ENCODE results near the gene ASB4.

ASB4 gene

GRCh38 chr7:95558864-95559263, 73.1 kb downstream of the ASB4 start:
- no peak for DNase-seq

DNA sequence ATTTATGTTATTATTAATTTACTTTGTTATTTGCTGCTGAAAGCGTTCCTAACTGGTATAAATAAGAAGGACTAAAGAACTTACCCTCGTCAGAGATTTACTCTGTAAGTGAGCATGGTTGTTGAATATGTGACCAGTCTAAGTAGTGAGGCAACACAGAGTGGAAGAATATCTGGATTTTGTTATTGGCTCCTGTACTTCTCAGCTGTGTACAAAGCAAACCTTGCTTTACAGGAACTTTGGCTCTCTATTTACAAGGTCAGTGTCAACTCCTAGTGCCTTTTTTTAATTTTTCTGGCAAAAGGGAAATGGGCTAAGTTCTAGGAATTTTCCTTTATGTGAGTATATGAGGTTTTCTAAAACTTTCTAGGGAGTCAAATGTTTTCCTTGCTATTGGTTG, 74.9 kb downstream of the ASB4 start:
- DNase-seq: no peak

DNA sequence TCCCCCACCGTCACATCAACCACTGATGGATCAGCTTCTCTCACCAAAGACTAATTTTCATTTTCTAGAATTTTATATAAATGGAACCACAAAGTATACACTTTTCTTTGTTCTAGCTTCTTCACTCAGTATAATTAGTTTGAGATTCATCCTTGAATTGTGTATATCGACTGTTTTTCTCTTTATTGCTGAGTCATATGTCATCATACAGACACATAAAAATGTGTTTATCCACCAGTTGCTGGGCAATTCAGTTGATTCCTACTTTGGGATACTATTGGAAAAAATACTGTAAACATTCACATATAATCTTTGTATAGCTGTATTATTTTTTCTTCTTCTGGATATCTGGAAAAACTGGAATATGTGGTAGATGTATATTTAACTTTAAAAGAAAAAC, 84.0 kb downstream of the ASB4 start:
- DNase-seq: no peak

- DNase-seq: no peak
Measured at GRCh38 chr7:95577137-95577536, 91.4 kb downstream of the ASB4 start.

GRCh38 chr7:95578299-95578855, 92.6 kb downstream of the ASB4 start:
- DNase-seq: no peak

DNA sequence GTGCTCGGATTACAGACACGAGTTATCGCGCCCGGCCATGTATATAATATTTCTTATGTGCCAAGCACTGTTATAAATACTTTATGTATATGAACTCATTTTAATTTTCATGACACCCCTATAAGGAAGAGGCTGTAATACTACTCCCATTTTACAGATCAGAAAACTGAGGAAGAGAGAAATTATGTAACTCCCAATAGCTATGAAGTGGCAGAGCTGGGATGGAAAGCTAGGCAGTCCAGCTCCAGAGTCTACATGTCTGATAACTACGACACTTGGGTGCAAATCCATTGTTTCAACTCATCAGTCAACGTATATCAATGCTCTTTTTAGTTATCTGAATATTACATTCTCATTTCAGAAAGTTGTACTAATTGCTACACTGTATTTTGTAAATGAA, 93.6 kb downstream of the ASB4 start:
- no peak for DNase-seq

DNA sequence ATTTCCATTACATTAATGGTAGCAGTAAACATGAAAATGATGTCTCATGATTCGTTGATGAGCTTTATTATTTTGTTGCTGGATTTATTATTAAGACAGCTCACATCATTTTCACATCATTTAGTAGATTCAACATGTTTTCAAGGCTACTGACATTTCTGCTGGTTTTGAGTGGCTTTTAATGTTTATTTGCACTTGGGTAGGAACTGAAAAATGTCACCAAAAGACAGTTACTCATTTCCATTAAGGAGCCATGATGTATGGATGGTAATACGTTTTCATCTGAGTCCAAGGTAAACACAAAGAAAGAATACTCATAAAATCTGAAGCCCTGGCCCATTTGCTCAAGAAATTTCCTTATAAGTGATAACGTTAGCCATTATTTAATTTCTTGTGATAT, 95.7 kb downstream of the ASB4 start:
- DNase-seq: no peak

DNA sequence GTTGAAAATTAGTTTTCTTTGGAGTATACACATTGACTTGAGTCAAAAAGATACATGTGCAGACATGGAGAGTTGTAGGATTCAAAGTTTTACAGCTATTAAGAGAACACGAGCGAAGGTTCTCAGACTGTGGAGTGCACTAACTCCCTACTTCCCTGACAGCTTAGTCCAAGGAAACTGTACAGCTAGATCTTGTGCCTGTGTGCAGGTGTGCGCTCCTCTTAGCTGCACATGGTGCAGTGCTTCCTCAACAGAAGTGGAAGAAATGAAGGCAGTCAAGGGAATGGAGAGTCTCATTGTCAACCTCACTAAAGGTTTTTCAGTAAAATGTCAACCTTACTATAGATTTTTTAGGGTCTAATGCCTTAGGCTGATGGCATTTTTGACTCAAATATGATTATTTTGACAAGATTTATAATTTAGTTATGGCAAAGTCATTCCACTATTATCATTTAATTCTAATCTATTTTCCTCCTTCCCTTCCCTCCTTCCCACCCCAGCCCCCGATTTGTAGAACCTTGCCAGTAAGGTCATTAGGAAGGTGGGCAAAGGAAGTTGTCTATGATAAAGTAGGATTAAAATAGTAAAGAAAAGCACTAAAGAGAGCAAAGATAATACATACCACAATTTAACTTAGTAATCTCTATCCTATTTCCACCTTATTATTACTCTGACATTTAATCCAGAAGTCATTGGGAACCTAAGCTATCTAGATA, 97.0 kb downstream of the ASB4 start:
- no peak for DNase-seq

DNA sequence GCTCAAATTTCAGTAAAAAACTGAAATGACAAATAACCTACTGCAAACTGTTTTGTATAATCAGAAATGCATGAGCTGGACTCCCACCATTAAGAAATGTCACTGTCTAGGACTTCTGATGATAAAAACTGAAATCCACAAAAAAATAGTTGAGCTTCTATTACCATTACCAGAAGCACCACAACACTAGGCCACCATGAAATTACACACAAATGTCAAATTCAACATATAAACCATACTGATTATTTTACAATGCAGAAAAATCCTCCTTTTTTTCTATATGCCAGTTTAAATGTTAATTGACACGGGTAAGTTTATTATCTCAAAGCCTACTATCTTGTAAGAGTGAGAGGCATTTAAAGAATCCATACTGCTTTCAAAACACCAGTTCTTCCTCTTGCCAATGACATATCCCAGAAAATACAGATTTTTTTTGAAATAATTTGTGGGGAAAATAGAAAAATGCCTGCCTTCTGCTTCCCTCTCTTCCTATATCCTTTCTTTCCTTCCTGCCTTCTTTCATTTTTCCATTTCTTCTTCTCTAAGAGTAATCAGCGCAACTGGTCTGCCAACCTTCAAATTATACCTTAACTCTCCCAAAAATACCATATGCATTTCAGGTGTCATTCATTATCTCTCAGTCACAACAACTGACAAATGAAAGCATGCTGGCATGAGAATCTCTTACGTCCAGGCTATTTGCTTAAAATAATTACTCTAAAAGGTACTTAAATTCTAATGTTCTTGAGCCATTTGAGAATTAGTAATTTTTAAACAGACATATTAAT, 98.3 kb downstream of the ASB4 start:
- DNase-seq: no peak

GRCh38 chr7:95584769-95585425, 99.2 kb downstream of the ASB4 start:
- no peak for DNase-seq

DNA sequence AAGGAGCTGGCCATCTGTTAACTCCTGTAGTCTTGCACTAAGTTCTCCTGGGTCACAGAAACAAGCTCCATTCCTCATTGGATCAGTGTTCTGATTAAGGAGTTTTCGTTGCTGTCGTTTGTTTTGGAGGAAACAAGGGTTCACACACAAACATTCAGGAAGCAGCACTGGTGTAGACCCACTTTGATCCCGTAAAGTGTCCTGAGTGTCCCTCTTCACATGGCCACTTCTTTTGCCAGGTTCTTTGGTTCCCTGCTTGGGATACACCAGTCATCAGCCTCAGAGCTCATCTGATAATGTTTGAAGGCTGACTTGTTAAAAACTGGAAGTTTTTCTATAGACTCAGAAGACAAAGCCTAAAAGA, 99.7 kb downstream of the ASB4 start:
- DNase-seq: no peak

GRCh38 chr7:95586951-95587301, 101.2 kb downstream of the ASB4 start:
- no peak for DNase-seq

GRCh38 chr7:95589031-95589430, 103.3 kb downstream of the ASB4 start:
- DNase-seq: no peak

DNA sequence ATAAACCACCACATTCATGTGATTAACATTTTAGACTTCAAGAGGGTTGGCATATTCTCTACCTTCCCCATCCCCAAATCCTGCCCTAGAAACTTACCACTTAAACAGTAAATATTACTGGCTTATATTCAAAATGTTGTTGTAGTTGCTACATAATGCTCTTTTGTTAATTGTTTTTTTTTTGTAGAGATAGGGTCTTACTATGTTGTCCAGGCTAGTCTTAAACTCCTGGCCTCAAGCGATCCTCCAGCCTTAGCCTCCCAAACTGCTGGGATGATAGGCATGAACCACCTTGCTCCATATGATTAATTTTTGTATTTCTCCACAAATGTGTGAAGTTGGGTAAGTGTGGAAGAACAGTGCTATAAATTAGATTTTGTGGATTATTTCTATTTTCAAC, 104.0 kb downstream of the ASB4 start:
- no peak for DNase-seq
